ENCODE data around the gene CDKN2D.

- TF ChIP-seq CTCF (conservative IDR thresholded peaks at IDR 0.05; ENCODE audit: low read length) (no peak), EZH2phosphoT487 (IDR thresholded peaks at IDR 0.05; ENCODE audit: borderline replicate concordance, low read depth, low read length) (no peak)
Observed at GRCh38 chr19:10600149-10600548, 31.4 kb upstream of the CDKN2D start.
